ENCODE data around the gene PLET1.

The PLET1 gene

DNA sequence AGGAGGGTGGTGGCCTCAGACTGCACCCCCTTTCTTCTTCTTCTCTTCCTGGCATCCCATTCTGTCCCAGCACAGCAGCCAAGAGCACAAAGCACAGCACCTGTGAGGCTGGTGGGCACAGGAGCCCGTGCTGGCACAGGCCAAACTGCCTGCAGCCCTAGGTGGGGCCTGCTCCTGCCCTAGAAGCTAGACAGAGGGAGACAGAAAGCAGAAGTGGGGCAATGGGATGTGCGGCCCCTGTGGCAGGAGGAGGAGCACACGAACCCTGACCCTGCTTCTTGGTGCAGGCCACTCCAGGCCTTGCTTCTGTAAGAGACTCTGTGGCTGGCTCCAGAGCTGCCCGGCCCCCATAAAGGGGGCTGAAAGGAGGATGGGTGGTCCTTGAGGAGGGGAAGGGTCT, 38.4 kb downstream of the PLET1 start:
- Histone ChIP-seq H3K9me3 (replicated peaks; ENCODE audit: low read length) (no peaks in the 10 kb centered on the region), H3K27me3 (ENCODE audit: control insufficient read depth, insufficient read depth, low read length) (no peaks in the 10 kb centered on the region), H3K9ac (ENCODE audit: low read depth, low read length) (no peak overlapping the region), H3K4me1 (ENCODE audit: control insufficient read depth, insufficient read depth, low read length) (peaks cover 7% of the 10 kb centered on the region), H3K4me3 (ENCODE audit: low read length) (no peak overlapping the region), H3K4me2 (ENCODE audit: low read length) (no peak overlapping the region), H3K36me3 (ENCODE audit: insufficient read depth, low read length) (no peaks in the 10 kb centered on the region)

- no peaks in the 10 kb centered on the region for H3K9me3 ChIP-seq (replicated peaks; ENCODE audit: low read length)
- peaks cover 11% of the 10 kb centered on the region for H3K4me1 ChIP-seq (ENCODE audit: control insufficient read depth, insufficient read depth, low read length)
- no peak overlapping the region for H3K9ac ChIP-seq (ENCODE audit: low read depth, low read length)
- H3K27me3 ChIP-seq (ENCODE audit: control insufficient read depth, insufficient read depth, low read length) = no peaks in the 10 kb centered on the region
- no peaks in the 10 kb centered on the region for H3K36me3 ChIP-seq (ENCODE audit: insufficient read depth, low read length)
- H3K4me3 ChIP-seq (ENCODE audit: low read length) = no peak overlapping the region
- H3K4me2 ChIP-seq (ENCODE audit: low read length) = no peak overlapping the region
Measured at GRCh38 chr11:112221274-112221835, 39.3 kb downstream of the PLET1 start.

GRCh38 chr11:112219476-112220232, 41.0 kb downstream of the PLET1 start:
- H3K36me3 ChIP-seq (ENCODE audit: insufficient read depth, low read length) = no peaks in the 10 kb centered on the region
- H3K27me3 ChIP-seq (ENCODE audit: control insufficient read depth, insufficient read depth, low read length) = no peaks in the 10 kb centered on the region
- H3K4me3 ChIP-seq (ENCODE audit: low read length) = no peak overlapping the region
- H3K9ac ChIP-seq (ENCODE audit: low read depth, low read length) = no peak overlapping the region
- peaks cover 19% of the 10 kb centered on the region for H3K4me1 ChIP-seq (ENCODE audit: control insufficient read depth, insufficient read depth, low read length)
- no peaks in the 10 kb centered on the region for H3K9me3 ChIP-seq (replicated peaks; ENCODE audit: low read length)
- no peak overlapping the region for H3K4me2 ChIP-seq (ENCODE audit: low read length)

GRCh38 chr11:112216561-112217105, 44.0 kb downstream of the PLET1 start:
- Histone ChIP-seq H3K9ac (ENCODE audit: low read depth, low read length) (no peak overlapping the region), H3K27me3 (ENCODE audit: control insufficient read depth, insufficient read depth, low read length) (no peaks in the 10 kb centered on the region), H3K9me3 (replicated peaks; ENCODE audit: low read length) (no peaks in the 10 kb centered on the region), H3K4me3 (ENCODE audit: low read length) (no peak overlapping the region), H3K36me3 (ENCODE audit: insufficient read depth, low read length) (no peaks in the 10 kb centered on the region), H3K4me2 (ENCODE audit: low read length) (no peak overlapping the region), H3K4me1 (ENCODE audit: control insufficient read depth, insufficient read depth, low read length) (peaks cover 26% of the 10 kb centered on the region)

GRCh38 chr11:112215621-112216020, 45.0 kb downstream of the PLET1 start:
- Histone ChIP-seq H3K9ac (ENCODE audit: low read depth, low read length) (no peak overlapping the region), H3K4me2 (ENCODE audit: low read length) (no peak overlapping the region)

DNA sequence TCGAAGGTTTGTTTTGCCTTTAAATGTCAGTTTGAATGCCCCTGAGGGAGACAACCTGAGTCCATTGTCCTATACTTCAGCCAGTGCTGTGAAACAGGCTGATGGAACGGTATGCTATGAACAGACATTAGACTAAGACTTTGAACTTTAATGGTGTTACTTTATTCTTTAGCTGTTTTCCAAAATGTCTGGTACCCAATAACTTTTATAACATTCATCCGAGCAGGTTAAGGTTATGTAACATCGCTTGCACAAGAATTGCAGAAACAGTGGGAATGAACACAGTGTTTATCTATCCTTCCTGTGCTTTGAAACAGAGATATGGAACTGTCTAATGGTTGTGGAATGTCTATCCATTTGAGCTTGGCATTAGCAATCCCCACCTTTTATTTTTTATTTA, 46.9 kb downstream of the PLET1 start:
- Histone ChIP-seq H3K4me3 (ENCODE audit: low read length) (no peak overlapping the region), H3K9me3 (replicated peaks; ENCODE audit: low read length) (no peaks in the 10 kb centered on the region), H3K27me3 (ENCODE audit: control insufficient read depth, insufficient read depth, low read length) (no peaks in the 10 kb centered on the region), H3K36me3 (ENCODE audit: insufficient read depth, low read length) (no peaks in the 10 kb centered on the region), H3K4me2 (ENCODE audit: low read length) (no peak overlapping the region), H3K4me1 (ENCODE audit: control insufficient read depth, insufficient read depth, low read length) (peaks cover 26% of the 10 kb centered on the region), H3K9ac (ENCODE audit: low read depth, low read length) (no peak overlapping the region)

More at GRCh38 chr11:112215621-112216020, 45.0 kb downstream of the PLET1 start:
- Histone ChIP-seq H3K36me3 (ENCODE audit: insufficient read depth, low read length) (no peaks in the 10 kb centered on the region), H3K4me1 (ENCODE audit: control insufficient read depth, insufficient read depth, low read length) (peaks cover 26% of the 10 kb centered on the region), H3K27me3 (ENCODE audit: control insufficient read depth, insufficient read depth, low read length) (no peaks in the 10 kb centered on the region), H3K9me3 (replicated peaks; ENCODE audit: low read length) (no peaks in the 10 kb centered on the region), H3K4me3 (ENCODE audit: low read length) (no peak overlapping the region)

GRCh38 chr11:112212710-112213109, 48.0 kb downstream of the PLET1 start:
- Histone ChIP-seq H3K4me2 (ENCODE audit: low read length) (no peak overlapping the region), H3K9ac (ENCODE audit: low read depth, low read length) (no peak overlapping the region), H3K36me3 (ENCODE audit: insufficient read depth, low read length) (no peaks in the 10 kb centered on the region), H3K9me3 (replicated peaks; ENCODE audit: low read length) (no peaks in the 10 kb centered on the region), H3K4me1 (ENCODE audit: control insufficient read depth, insufficient read depth, low read length) (peaks cover 26% of the 10 kb centered on the region), H3K4me3 (ENCODE audit: low read length) (no peak overlapping the region), H3K27me3 (ENCODE audit: control insufficient read depth, insufficient read depth, low read length) (no peaks in the 10 kb centered on the region)

- Histone ChIP-seq H3K4me2 (ENCODE audit: low read length) (no peak overlapping the region), H3K9me3 (replicated peaks; ENCODE audit: low read length) (no peaks in the 10 kb centered on the region), H3K27me3 (ENCODE audit: control insufficient read depth, insufficient read depth, low read length) (no peaks in the 10 kb centered on the region), H3K4me3 (ENCODE audit: low read length) (no peak overlapping the region), H3K36me3 (ENCODE audit: insufficient read depth, low read length) (no peaks in the 10 kb centered on the region), H3K9ac (ENCODE audit: low read depth, low read length) (no peak overlapping the region), H3K4me1 (ENCODE audit: control insufficient read depth, insufficient read depth, low read length) (peaks cover 26% of the 10 kb centered on the region)
Measured at GRCh38 chr11:112212290-112212689, 48.4 kb downstream of the PLET1 start.

GRCh38 chr11:112211536-112211935, 49.1 kb downstream of the PLET1 start:
- Histone ChIP-seq H3K36me3 (ENCODE audit: insufficient read depth, low read length) (no peaks in the 10 kb centered on the region), H3K9me3 (replicated peaks; ENCODE audit: low read length) (no peaks in the 10 kb centered on the region), H3K9ac (ENCODE audit: low read depth, low read length) (no peak overlapping the region), H3K4me2 (ENCODE audit: low read length) (no peak overlapping the region), H3K4me3 (ENCODE audit: low read length) (no peak overlapping the region), H3K27me3 (ENCODE audit: control insufficient read depth, insufficient read depth, low read length) (no peaks in the 10 kb centered on the region), H3K4me1 (ENCODE audit: control insufficient read depth, insufficient read depth, low read length) (peaks cover 21% of the 10 kb centered on the region)

- H3K4me1 ChIP-seq (ENCODE audit: control insufficient read depth, insufficient read depth, low read length) = peaks cover 14% of the 10 kb centered on the region
- H3K4me3 ChIP-seq (ENCODE audit: low read length) = no peak overlapping the region
- no peak overlapping the region for H3K9ac ChIP-seq (ENCODE audit: low read depth, low read length)
- H3K27me3 ChIP-seq (ENCODE audit: control insufficient read depth, insufficient read depth, low read length) = no peaks in the 10 kb centered on the region
- H3K36me3 ChIP-seq (ENCODE audit: insufficient read depth, low read length) = no peaks in the 10 kb centered on the region
- no peaks in the 10 kb centered on the region for H3K9me3 ChIP-seq (replicated peaks; ENCODE audit: low read length)
- no peak overlapping the region for H3K4me2 ChIP-seq (ENCODE audit: low read length)
Measured at GRCh38 chr11:112210890-112211289, 49.8 kb downstream of the PLET1 start.

DNA sequence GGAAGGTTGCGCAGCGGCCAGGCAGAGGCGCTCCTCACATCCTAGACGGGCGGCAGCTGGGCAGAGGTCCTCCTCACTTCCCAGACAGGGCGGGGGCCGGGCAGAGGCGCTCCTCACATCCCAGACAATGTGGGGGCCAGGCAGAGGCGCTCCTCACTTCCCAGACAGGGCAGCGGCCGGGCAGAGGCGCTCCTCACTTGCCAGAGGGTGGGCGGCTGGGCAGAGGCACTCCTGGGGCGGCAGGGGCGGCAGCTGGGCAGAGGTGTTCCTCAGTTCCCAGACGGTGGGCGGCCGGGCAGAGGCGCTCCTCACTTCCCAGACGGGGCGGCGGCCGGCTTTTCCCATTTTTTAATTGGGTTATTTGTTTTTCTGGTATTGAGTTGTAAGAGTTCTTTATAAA, 54.6 kb downstream of the PLET1 start:
- no peak overlapping the region for H3K9ac ChIP-seq (ENCODE audit: low read depth, low read length)
- no peaks in the 10 kb centered on the region for H3K36me3 ChIP-seq (ENCODE audit: insufficient read depth, low read length)
- no peaks in the 10 kb centered on the region for H3K9me3 ChIP-seq (replicated peaks; ENCODE audit: low read length)
- no peaks in the 10 kb centered on the region for H3K27me3 ChIP-seq (ENCODE audit: control insufficient read depth, insufficient read depth, low read length)
- no peak overlapping the region for H3K4me3 ChIP-seq (ENCODE audit: low read length)
- no peaks in the 10 kb centered on the region for H3K4me1 ChIP-seq (ENCODE audit: control insufficient read depth, insufficient read depth, low read length)
- no peak overlapping the region for H3K4me2 ChIP-seq (ENCODE audit: low read length)

GRCh38 chr11:112200252-112200651, 60.4 kb downstream of the PLET1 start:
- H3K4me3 ChIP-seq (ENCODE audit: low read length) = no peak overlapping the region
- no peaks in the 10 kb centered on the region for H3K27me3 ChIP-seq (ENCODE audit: control insufficient read depth, insufficient read depth, low read length)
- H3K4me1 ChIP-seq (ENCODE audit: control insufficient read depth, insufficient read depth, low read length) = peaks cover 8% of the 10 kb centered on the region
- H3K9ac ChIP-seq (ENCODE audit: low read depth, low read length) = no peak overlapping the region
- H3K4me2 ChIP-seq (ENCODE audit: low read length) = no peak overlapping the region
- no peaks in the 10 kb centered on the region for H3K36me3 ChIP-seq (ENCODE audit: insufficient read depth, low read length)
- H3K9me3 ChIP-seq (replicated peaks; ENCODE audit: low read length) = no peaks in the 10 kb centered on the region
